ENCODE measurements around the gene TNFSF12. TPM values are rescaled to one million over a fixed set of nuclear protein-coding genes. Genes with fewer than 3 reads are reported as not detected.

Gene TNFSF12
- total and polyA plus RNA-seq, 9 of the 15 experiments (the other 6 are each of a cell fraction or from before 2014, with no cell fraction given) = 0.03 to 0.95 (median 0.19) TPM; not detected in 3

- TF ChIP-seq NKRF (IDR thresholded peaks at IDR 0.05; ENCODE audit: borderline replicate concordance) = 0 out of 2 replicates have a peak, but pooled peaks have one; percentile 22
- TF ChIP-seq TAF15 (IDR thresholded peaks at IDR 0.05; ENCODE audit: low read depth, low read length) = no peak
- TF ChIP-seq PCBP1 (IDR thresholded peaks at IDR 0.05; ENCODE audit: low read depth, low read length, poor library complexity, severe bottlenecking) = peak; percentile 41
- TF ChIP-seq TAF1 (IDR thresholded peaks at IDR 0.05; ENCODE audit: control insufficient read depth, extremely low read depth, insufficient read depth, low read length, severe bottlenecking) = peak; percentile 55
- no peak for TF ChIP-seq SMC3 (conservative IDR thresholded peaks at IDR 0.05; ENCODE audit: insufficient read depth, low read depth, low read length)
- peak; percentile 87 for TF ChIP-seq POLR2G (IDR thresholded peaks at IDR 0.05; ENCODE audit: low read depth, low read length)
- TF ChIP-seq BRD9 (IDR thresholded peaks at IDR 0.05; ENCODE audit: low read depth, partially characterized antibody) = no peak
- no peak for TF ChIP-seq HMGN3 (IDR thresholded peaks at IDR 0.05; ENCODE audit: borderline replicate concordance, extremely low read depth, insufficient read length, low read depth, low read length)
- no peak for TF ChIP-seq FOXP1 (CRISPR knock-in tag; IDR thresholded peaks at IDR 0.05)
- TF ChIP-seq EP400 (IDR thresholded peaks at IDR 0.05) = peak; percentile 68; the same call in 1 of the 2 replicates
- TF ChIP-seq VEZF1 (CRISPR knock-in tag; IDR thresholded peaks at IDR 0.05) = peak; percentile 84
- no peak for TF ChIP-seq STAG1 (CRISPR knock-in tag; IDR thresholded peaks at IDR 0.05; ENCODE audit: borderline replicate concordance)
- no peak for TF ChIP-seq TEAD4 (IDR thresholded peaks at IDR 0.05; ENCODE audit: low read length)
- no peak for TF ChIP-seq TEAD4 (CRISPR knock-in tag; IDR thresholded peaks at IDR 0.05; ENCODE audit: borderline replicate concordance)
- TF ChIP-seq SMARCB1 (IDR thresholded peaks at IDR 0.05; ENCODE audit: insufficient read length, low read depth) = no peak
- peak in 1 of 2 experiments; percentile 75; a peak in 1 of 4 replicates for TF ChIP-seq HDAC1 (IDR thresholded peaks at IDR 0.05)
- no peak for TF ChIP-seq PRDM10 (IDR thresholded peaks at IDR 0.05; ENCODE audit: partially characterized antibody)
- TF ChIP-seq RAD51 (IDR thresholded peaks at IDR 0.05; ENCODE audit: borderline replicate concordance, low read depth) = no peak
- no peak for TF ChIP-seq PHTF2 (CRISPR knock-in tag; IDR thresholded peaks at IDR 0.05)
Observed at GRCh38 chr17:7561589-7562207, 12.8 kb downstream of the TNFSF12 start, which contains the start of gene SENP3 (continued).
